ENCODE data around the gene FMNL2. TPM values are rescaled to one million over a fixed set of nuclear protein-coding genes. Genes with fewer than 3 reads are reported as not detected.

FMNL2 gene
- total RNA-seq, 1 experiment from 2014 or later, result 29.0 TPM

DNA sequence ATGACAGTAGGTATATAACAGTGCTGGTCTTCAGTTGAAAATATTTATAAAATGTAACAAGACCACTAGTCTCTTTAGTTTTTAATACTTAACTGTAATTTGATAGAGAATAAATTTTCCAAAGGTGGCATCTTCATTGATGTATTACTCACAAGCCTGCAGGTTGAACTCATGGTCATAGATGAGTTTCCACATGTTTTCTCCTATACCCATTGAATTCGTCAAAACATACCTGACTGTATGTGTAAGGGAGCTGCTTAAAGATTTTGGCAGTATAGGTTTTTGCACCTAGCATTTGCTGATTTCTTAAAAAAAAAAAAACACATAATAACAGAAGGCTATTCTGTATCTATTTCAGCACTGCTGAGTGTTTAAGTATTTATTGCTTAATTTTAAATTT, 112.9 kb downstream of the FMNL2 start:
- no peak for DNase-seq
- POLR2A ChIA-PET (ENCODE audit: unreplicated experiment), result no interaction called here
- TF ChIP-seq, protein P1, sequence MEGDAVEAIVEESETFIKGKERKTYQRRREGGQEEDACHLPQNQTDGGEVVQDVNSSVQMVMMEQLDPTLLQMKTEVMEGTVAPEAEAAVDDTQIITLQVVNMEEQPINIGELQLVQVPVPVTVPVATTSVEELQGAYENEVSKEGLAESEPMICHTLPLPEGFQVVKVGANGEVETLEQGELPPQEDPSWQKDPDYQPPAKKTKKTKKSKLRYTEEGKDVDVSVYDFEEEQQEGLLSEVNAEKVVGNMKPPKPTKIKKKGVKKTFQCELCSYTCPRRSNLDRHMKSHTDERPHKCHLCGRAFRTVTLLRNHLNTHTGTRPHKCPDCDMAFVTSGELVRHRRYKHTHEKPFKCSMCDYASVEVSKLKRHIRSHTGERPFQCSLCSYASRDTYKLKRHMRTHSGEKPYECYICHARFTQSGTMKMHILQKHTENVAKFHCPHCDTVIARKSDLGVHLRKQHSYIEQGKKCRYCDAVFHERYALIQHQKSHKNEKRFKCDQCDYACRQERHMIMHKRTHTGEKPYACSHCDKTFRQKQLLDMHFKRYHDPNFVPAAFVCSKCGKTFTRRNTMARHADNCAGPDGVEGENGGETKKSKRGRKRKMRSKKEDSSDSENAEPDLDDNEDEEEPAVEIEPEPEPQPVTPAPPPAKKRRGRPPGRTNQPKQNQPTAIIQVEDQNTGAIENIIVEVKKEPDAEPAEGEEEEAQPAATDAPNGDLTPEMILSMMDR (conservative IDR thresholded peaks at IDR 0.05), result no peak
- TF ChIP-seq EZH2 (IDR thresholded peaks at IDR 0.05; ENCODE audit: low read depth), result no peak
- no TSS peak for BruUV-seq (replicated peaks)
- intact Hi-C loops (cut with micrococcal nuclease; ENCODE audit: unreplicated experiment), result no loop called here
- H3K9me3 ChIP-seq (ENCODE audit: insufficient read depth, low read depth), result no peaks in the 10 kb centered on the region
- no peak overlapping the region for H3K27ac ChIP-seq
- peaks cover 15% of the 10 kb centered on the region for H3K4me1 ChIP-seq (replicated peaks; ENCODE audit: insufficient read depth)
- H3K79me2 ChIP-seq (ENCODE audit: low read depth), result peaks cover 78% of the 10 kb centered on the region
- no peaks in the 10 kb centered on the region for H3K9me2 ChIP-seq (ENCODE audit: insufficient read depth)
- CTCF ChIA-PET, result no interaction called here
- H2AFZ ChIP-seq, result no peak overlapping the region
- no peaks in the 10 kb centered on the region for H3K27me3 ChIP-seq (ENCODE audit: insufficient read depth, low read depth)
- H4K20me1 ChIP-seq (ENCODE audit: insufficient read depth), result no peaks in the 10 kb centered on the region
- H3K36me3 ChIP-seq (ENCODE audit: low read depth), result no peaks in the 10 kb centered on the region
- H3F3A ChIP-seq (ENCODE audit: insufficient read depth, low read depth), result no peaks in the 10 kb centered on the region
- H3K4me2 ChIP-seq, result no peak overlapping the region
- H3K4me3 ChIP-seq, result no peak overlapping the region

DNA sequence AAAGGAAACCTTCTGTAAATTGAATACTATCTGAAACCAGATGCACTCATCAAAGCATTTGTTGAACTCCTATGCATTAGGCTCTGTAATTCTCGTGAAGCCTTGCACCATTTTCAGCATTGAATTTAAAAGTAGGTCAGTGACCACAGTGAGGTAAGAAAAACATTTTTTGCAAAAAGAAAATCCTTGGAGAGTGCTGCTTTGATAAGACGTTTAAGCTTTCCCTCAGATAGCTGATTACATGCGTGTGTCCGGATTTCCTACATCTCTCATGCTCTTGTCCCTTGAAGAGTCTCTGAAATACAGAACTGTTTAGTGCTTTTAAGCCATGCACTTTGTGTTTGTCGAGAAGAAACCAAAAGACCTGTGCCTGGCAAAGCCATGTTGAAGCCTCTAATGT, 113.6 kb downstream of the FMNL2 start:
- no TSS peak for BruUV-seq (replicated peaks)
- H3K9me3 ChIP-seq (ENCODE audit: insufficient read depth, low read depth), result no peaks in the 10 kb centered on the region
- DNase-seq, result no peak
- H3K36me3 ChIP-seq (ENCODE audit: low read depth), result no peaks in the 10 kb centered on the region
- peaks cover 74% of the 10 kb centered on the region for H3K79me2 ChIP-seq (ENCODE audit: low read depth)
- TF ChIP-seq EZH2 (IDR thresholded peaks at IDR 0.05; ENCODE audit: low read depth), result no peak
- TF ChIP-seq, protein P1 (conservative IDR thresholded peaks at IDR 0.05), result no peak
- H3K4me3 ChIP-seq, result no peak overlapping the region
- H2AFZ ChIP-seq, result no peak overlapping the region
- H3F3A ChIP-seq (ENCODE audit: insufficient read depth, low read depth), result no peaks in the 10 kb centered on the region
- peaks cover 15% of the 10 kb centered on the region for H3K4me1 ChIP-seq (replicated peaks; ENCODE audit: insufficient read depth)
- no peaks in the 10 kb centered on the region for H4K20me1 ChIP-seq (ENCODE audit: insufficient read depth)
- ChIA-PET CTCF (no interaction called here), POLR2A (ENCODE audit: unreplicated experiment) (no interaction called here)
- H3K27ac ChIP-seq, result no peak overlapping the region
- no peaks in the 10 kb centered on the region for H3K9me2 ChIP-seq (ENCODE audit: insufficient read depth)
- no peaks in the 10 kb centered on the region for H3K27me3 ChIP-seq (ENCODE audit: insufficient read depth, low read depth)
- H3K4me2 ChIP-seq, result no peak overlapping the region
- intact Hi-C loops (cut with micrococcal nuclease; ENCODE audit: unreplicated experiment), result no loop called here

- Histone ChIP-seq H3K27ac (no peak overlapping the region), H3K4me3 (no peak overlapping the region), H3K79me2 (ENCODE audit: low read depth) (peaks cover 80% of the 10 kb centered on the region), H2AFZ (no peak overlapping the region), H3K4me2 (no peak overlapping the region), H3K4me1 (replicated peaks; ENCODE audit: insufficient read depth) (peaks cover 18% of the 10 kb centered on the region), H4K20me1 (ENCODE audit: insufficient read depth) (no peaks in the 10 kb centered on the region), H3K27me3 (ENCODE audit: insufficient read depth, low read depth) (no peaks in the 10 kb centered on the region), H3K36me3 (ENCODE audit: low read depth) (no peaks in the 10 kb centered on the region), H3K9me2 (ENCODE audit: insufficient read depth) (no peaks in the 10 kb centered on the region), H3F3A (ENCODE audit: insufficient read depth, low read depth) (peaks cover 4% of the 10 kb centered on the region; the same call in 1 of the 2 replicates), H3K9me3 (ENCODE audit: insufficient read depth, low read depth) (no peaks in the 10 kb centered on the region)
- no peak for DNase-seq
- ChIA-PET POLR2A (ENCODE audit: unreplicated experiment) (interaction anchor here (0.6 kb wide), 1 partner anchor 57 kb away, joined by 3 read pairs; no protein-coding TSS in a partner anchor), CTCF (no interaction called here)
- BruUV-seq (replicated peaks), result no TSS peak
- intact Hi-C loops (cut with micrococcal nuclease; ENCODE audit: unreplicated experiment), result no loop called here
- TF ChIP-seq EZH2 (IDR thresholded peaks at IDR 0.05; ENCODE audit: low read depth), result no peak
- TF ChIP-seq, protein P1 (conservative IDR thresholded peaks at IDR 0.05), result no peak
These were observed 114.6 kb downstream of the FMNL2 start for GRCh38 chr2:152449578-152449977.

All from PC-9 (cell line).